ENCODE measurements around the gene DCX.

DNA sequence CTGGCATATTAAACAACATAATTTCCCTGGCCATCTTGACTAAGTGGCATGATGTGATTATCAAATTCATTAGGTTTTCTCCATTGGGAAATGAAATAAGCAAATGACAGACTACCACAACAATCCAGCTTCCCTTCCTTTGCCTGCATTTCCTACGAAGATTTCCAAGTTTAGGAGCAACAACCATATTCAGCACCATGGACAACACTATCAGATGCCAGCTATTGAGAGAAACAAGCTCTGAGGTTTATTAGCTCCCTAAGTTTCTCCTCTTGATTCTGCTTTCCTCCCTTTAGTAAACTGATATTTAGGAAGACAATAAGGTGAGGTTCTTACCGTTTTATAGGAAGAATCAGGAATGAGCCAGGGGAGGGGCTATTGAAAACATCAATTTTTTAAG lies 36.2 kb downstream of the DCX start:
- TF ChIP-seq CTCF (conservative IDR thresholded peaks at IDR 0.05 in 1 of 2, IDR thresholded peaks at IDR 0.05 in 1 of 2; ENCODE audit: extremely low read depth in 1 of 2, insufficient read depth in 1 of 2, low read depth in 1 of 2, low read length in 2 of 2) (no peak), EZH2 (IDR thresholded peaks at IDR 0.05; ENCODE audit: borderline replicate concordance, low read length) (no peak)

Measured in mammary epithelial cell (primary cell).